HG03520 (cell line): Measurements from ENCODE around the gene WBP1L.
"Not testable (repeated sequence)": the region's sequence is repeated elsewhere in the genome, so short reads cannot be mapped to it uniquely, and the experiment has no call there.

Experiments used
- ATAC-seq: cut with Tn5 transposase; IDR thresholded peaks from one replicate; pipeline ENCODE4 v1.9.1; 2021; ENCODE audit warnings: mild to moderate bottlenecking, moderate library complexity; ENCODE audit not compliant: unreplicated experiment

The WBP1L gene

DNA sequence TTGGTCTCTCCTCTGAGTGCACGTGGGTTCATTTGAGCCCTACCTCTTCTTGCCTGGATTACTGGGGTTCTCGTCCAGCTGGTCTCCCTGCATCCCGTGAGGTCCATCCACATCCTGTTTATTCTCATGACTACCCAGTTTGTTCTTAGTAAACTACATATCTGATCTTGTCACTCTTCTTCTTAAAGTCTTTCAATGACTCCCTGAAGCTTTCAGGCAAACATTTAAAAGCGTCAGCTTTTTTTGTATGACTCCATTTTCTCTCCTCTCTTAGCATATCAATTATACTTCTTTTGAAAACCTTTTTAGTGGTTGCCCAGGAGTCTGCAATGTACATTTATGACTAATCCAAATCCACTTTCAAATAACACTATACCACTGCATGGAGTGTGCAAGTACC lies 21.8 kb upstream of the WBP1L start:
- ATAC-seq: no peak

DNA sequence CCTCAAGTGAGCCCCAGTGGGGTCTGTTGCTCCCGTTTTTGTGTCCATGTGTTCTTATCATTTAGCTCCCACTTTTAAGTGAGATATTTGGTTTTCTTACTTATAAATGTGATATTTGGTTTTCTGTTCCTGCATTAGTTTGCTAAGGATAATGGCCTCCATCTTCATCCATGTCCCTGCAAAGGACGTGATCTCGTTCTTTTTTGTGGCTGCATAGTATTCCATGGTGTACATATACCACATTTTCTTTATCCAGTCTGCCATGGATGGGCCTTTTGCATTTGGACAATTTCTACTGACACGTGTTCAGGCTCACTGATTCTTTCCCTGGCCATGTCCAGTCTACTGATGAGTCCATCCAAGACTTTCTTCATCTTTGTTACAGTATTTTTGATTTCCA lies 19.8 kb upstream of the WBP1L start:
- no peak for ATAC-seq

DNA sequence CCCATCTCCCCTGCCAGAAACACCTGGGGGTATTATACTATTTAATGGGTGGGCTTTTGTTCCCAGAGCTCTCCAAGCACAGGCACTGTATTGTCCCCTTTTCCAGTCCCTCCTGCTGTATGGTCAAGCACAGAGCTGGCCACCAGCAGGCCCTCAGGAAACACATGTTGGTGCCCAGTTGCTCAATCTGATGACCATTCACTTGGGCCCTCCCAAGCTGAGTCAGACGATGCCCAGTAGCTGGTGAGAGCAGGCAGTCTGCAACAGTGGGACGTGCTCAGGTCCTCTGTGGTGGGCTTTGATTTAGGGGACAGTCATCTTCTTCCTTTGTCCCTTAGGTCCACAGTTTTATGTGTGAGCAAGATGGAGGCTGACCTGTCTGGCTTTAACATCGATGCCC lies 17.5 kb upstream of the WBP1L start:
- no peak for ATAC-seq

DNA sequence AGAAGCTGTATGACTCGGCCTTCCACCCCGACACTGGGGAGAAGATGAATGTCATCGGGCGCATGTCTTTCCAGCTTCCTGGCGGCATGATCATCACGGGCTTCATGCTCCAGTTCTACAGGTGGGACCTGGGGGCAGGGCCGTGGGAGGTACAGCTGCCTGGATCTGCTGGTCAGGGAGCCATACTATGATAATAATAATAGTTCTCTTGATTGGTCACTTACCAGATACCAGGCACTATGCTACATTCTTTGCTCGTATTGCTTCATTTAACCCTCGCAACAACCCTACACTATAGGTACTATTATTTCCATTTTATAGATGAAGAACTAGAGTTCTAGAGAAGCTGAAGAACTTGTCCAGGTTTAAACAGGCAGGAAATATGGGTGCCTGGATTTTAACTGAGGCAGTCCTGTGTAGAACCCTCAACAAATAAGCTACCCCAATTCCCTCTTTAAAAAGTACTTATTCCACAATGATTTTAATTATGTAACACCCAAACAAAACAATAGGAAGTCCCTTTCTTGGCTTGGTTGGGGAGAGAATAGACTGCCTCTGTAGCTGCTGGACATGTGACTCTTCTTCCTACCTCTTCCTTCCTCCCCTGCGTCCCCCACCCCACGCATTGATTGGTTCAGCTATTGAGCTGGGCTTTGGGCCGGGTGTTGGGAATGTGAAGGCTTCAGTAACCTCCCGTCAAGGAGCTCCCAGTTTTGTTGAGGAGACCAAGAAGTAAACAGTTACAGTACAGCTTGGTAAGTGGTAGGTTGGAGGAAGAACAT lies 16.5 kb upstream of the WBP1L start:
- no peak for ATAC-seq

DNA sequence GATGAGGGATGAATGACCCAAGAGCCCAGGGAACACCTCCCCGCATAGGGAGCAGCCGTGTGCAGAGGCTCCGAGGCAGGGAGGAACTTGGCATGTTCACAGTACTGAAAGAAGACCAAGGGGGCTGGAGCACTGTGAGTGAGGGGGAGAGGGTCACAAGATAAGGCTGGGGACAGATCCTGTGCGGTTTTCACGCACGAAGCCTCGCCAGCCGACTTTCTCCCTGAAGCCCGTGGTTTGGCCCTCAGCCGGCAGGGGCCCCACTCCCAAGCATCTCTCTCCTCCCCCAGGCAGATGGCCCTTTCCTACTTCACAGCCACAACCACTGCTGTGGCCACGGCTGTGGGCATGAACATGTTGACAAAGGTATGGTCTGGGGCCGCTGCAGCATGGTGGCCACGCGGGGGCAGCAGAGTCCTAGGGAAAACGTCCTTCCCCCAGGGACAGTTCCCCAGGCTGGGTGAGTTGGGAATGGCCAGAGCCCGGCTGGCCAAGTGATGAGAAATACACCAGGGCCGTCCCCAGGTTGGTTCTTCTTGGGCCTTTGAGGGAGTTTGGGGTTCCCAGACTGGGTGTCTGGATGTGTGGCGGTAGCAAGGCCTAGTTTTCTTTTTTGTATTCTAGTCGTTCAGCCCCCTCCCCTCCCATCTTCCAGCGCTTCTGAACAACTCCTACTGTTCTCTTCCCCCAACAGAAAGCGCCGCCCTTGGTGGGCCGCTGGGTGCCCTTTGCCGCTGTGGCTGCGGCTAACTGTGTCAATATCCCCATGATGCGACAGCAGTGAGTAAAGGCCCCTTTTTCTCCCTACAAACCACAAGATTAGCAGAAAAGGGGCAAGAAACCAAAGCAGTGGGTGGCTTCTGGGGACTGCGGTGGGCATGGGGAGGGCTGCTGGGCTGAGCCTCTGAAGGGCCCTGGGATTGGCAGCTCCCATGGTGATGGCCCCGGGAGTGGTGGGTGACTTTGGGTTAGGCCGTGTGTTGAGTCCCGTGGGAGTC lies 14.4 kb upstream of the WBP1L start:
- ATAC-seq: no peak

DNA sequence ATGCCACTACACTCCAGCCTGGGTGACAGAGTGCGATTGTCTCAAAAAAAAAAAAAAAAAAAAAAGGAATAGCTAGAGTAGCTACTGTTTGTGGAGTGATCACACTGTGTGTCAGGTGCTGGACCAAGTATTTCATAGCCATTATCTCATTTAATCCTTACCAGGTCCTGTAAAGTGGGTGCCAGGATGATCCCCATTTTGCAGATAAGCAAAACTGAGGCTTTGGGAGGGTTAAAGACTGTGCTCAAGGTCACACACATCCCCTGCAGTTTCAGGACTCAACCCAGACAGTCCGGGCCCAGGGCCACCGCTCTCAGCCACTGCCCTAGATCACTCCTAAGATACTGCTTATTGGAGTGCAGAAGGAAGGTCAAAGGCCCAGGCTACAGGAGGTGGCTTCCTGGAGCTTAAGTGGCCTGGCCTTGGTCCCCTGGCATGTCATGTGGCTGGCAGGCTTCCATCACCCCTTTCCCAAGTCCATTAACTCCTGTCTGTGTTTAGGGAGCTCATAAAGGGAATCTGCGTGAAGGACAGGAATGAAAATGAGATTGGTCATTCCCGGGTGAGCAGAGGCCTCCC lies 12.4 kb upstream of the WBP1L start:
- no peak for ATAC-seq

DNA sequence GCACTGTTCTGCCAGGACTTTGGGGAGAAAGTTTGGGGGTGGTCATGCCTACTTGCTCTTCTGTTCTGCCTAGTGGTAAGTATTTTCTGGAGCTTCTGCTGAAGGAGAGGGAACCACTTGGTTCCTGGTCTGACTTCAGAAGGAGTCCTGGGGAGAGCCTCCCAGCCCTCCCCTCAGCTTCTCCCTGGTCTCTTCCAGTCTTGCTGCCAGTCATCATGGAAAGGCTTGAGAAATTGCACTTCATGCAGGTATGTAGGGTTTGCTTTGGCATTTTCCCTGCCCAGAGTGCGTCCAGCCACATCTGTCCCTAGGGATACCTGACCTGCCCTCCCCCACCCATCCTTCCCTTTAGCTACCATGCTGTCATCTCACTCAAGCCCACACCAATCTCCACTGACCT lies 11.1 kb upstream of the WBP1L start:
- ATAC-seq: no peak

DNA sequence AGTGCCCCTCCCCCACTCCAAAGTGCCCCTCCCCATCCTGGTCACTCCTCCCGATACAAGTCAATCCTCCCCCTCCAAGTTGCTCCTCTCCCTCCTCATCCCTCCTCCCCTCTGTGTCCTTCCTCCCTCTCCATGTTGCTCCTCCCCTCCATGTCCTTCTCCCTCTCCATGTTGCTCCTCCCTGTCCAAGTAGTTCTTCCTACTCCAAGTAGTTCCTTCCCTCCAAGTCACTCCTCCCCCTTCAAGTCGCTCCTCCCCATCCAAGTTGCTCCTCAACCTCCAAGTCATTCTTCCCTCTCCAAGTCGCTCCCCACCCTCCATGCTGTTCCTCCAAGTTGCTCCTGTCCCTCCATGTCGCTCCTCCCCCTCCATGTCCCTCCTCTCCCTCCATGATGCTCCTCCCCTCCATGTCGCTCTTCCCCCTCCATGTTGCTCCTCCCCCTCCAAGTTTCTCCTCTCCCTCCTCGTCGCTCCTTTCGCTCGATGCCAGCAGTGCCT lies 8.6 kb upstream of the WBP1L start:
- no peak for ATAC-seq

DNA sequence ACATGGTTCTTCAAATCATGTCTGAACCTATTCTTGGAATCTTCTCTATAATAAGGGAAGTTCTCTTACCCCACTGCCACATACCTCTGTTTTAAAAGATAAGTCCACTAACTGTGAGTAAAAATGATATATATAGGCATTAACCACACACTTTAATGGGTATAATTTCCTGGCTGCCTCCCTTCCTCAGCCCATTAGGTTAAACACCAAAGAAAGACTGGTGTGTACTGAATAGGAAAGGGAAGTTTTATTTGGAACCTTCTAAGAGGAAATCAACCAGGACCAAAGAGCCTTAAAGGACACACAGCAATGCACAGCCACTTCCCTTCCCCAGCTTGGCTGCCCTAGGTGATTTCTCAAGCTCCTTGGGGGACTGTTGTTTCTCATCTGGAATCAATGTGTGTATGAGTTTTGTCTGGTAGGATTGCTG lies 5.0 kb upstream of the WBP1L start:
- ATAC-seq: no peak

DNA sequence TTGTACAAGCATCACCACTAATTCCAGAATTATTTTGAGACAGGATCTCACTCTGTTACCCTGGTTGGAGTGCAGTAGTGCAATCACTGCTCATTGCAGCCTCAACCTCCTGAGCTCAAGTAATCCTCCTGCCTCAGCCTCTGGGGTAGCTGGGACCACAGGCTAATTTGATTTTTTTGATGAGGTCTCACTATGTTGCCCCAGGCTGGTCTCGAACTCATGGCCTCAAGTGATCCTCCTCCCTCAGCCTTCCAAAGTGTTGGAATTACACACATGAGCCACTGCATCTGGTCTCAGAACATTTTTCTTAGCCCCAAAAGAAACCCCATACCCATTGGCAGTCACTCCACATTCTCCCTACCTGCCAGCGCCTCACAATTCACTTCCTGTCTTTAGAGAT lies 3.5 kb upstream of the WBP1L start:
- no peak for ATAC-seq

DNA sequence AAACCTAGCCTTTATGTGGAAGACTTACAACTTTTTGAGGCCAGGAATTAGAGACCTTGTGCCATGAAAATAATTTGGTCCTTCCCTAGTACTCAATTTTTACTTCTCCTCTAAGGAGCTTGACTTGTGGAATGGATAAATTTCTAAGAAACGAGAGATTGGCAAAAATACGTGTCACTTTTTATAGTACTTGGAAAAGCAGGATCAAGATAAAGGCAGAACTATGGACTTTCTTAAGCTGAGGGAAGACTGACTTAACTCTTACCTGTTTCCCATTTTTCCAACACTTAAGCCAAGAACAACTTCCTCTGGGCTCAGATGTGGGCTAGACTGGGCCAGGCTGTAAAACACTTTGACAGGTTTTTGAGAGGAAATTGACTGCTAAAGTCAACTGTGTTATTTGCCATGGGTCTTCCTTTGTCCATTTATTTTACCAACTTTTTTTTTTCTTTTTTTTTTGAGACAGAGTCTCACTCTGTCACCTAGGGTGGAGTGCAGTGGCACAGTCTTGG lies 2.0 kb upstream of the WBP1L start:
- no peak for ATAC-seq

DNA sequence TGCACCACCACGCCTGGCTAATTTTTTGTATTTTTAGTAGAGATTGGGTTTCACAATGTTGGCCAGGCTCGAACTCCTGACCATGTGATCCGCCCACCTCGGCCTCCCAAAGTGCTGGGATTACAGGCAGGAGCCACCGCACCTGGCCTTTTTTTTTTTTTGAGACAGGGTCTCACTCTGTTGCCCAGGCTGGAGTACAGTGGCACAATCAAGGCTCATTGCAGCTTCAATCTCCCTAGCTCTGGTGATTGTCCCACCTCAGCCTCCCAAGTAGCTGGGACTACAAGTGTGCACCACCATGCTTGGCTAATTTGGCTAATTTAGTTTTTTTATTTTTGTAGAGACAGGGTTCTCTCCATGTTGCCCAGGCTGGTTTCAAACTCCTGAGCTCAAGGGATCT lies 1.4 kb upstream of the WBP1L start:
- not testable (repeated sequence) for ATAC-seq

DNA sequence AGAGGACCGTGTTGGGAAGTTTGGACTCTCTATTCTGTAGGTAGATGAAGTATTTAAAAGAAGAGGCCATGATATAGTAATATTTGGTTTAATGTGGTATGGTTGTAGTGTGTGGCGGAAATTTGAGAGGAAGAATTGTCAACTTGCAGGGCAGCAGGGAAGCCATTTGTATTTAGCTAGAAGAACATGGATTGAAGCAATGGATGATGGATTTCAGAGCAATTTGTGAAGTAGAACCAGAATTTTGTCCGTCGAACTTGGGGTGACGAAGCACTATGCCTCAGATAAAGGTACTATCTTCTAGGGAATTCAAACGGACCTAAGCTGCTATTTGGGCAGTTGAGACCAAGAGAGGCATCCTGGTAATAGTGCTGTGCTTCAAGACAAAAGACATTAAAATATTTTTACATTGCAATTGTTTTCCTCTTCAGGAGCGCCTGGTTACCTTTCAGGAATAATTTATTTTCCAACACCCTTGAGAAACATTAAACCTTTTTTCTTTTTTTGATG lies 615 bp upstream of the WBP1L start:
- ATAC-seq: no peak

DNA sequence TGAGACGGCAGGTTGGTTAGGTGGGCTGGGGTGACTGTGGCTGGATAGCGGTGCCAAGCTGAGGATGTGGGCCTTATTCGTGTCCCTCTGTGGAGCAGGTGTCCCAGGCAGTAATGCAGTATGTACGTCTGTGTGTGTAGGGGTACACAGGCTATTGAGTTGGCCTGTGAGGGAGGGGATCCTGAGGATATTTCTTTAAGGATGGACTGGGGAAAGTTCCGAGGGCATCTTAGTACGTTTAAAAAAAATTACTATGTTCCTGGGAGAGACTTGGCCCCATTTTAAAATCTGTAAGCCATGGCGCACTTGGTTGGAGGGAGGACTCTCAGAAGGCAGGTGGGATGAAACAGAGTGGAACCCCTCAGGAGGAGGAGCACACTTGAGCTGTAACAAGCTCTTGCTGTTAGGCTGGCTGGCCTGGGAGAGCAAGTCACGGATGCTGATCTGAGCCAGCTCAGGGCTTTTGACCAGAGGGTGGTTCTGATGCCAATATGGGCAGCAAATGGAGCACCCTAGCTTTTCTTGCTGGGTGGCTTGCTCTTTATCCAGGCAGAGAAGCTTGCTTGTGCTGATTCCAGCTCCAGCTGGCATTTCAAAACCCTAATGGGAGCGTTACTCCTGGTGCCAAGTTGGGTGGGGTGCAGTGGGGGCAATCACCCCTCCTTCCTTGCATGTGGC lies 765 bp downstream of the WBP1L start:
- peak; percentile 1 for ATAC-seq

DNA sequence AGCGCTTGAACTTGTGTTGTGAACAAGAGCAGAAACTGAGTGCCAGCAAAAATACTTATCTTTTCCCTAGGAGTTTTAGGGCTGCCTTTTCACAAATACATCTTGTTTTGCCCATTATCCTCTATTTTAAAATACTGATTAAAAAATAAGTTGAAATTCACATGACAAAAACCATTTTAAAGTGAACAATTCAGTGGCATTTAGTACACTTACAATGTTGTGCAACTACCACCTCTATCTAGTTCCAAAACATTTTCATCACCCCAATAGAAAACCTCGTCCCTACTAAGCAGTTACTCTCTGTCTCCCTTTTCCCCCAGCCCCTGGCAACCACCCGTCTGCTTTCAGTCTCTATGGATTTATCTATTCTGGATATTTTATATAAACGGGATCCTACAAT lies 1.4 kb downstream of the WBP1L start:
- ATAC-seq: no peak

DNA sequence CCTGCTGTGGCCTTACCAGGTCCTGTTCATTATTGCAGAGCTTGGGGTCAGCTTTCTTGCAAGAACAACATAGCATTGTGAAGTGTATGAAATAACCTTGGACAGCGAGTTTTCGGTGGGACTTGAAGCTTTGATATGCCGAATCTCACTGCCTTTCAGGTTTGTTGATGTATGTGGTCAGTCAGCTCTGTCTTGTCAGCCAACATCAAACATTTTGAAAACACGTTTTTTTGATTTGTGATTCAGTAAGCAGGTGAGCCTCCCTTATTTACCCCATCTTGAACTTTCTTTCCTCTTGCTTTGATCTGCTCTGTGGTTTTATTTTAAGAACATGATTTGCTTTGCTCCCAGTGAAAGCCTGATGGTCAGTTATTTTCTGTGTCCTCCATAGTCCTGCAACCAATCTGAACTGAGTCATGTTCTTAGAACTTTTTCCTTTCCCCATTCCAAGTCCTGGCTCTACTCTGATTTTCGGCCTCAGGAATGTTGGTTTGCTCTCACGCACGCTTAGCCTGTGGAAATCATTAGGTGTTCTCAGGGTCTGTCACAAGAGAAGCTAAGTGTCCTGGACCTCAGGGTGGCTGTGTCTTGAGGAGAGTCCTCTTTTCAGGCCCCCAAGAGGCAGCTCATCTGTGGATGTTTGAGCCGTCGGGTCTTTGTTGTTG lies 8.7 kb downstream of the WBP1L start:
- no peak for ATAC-seq

DNA sequence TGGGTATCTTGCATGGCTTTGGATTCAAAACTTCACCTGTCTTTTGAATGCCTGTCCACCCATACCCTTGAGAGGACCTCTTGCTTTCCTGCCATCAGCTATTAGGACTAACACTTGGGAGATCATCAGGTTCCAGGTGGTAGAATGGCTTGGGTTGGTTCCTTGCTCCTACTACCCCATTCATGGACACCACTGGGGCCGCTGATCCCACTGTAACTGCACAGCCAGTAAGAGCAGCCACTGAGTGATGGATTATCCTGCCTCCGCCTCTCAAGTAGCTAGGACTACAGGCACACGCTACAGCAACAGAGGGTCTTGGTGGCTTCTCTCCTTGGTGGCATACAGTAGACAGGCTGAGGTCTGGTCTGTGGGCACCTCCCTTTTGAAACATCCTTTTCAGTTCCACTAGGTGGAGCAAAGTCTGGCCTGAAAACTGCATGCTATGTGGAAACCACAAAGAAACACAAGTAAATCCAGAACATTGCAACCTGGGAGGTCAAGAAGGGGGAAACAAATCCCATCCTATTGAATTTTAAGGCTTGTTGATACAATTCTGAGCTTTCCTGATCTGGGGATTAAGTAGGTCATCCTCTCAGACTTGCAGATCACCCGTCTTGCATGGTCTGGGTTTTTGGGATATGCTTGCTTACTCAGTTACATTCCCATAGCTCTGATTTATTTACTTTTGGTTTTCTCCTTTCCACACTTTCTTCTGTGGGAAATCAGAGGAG lies 9.4 kb downstream of the WBP1L start:
- no peak for ATAC-seq

DNA sequence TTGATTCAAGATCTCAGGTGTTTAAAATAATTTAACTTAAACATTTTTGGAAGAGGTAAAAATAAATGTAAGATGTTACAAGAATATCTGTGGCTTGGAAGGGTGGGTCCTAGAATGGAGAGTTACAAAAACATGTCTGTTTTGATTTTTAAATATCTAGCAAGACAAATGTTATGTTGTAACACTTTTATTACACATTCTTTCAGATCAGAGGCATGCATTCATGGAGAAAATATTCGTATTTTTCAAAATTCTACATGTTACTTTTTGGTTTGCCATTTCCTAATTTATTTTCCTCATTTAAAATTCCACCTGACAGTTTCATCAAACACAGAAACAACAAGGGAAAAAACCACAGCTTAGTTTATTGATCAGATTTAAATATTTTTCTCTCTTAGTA lies 10.0 kb downstream of the WBP1L start:
- ATAC-seq: no peak

DNA sequence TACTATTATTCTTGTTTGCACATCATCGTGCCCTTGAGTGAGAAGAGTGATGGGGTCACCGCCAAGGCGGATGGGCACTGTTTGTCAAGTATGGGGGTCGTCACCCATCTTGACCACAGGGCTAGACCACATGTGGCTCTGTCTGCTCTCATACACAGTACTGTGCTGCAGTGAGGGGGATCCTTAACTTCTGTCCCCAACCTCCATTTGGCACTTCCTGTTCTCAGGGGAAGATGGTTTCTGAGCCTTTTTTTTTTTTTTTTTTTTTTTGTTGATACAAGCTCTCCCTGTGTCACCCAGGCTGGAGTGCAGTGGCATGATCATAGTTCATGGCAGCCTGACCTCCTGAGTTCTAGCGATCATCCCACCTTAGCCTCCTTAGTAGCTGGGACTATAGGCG lies 13.6 kb downstream of the WBP1L start:
- no peak for ATAC-seq
